Sigmoid colon (tissue), 4 donors: ENCODE results near the gene MLC1.

ENCODE experiments used
- CTCF ChIP-seq, 4 experiments: fragments of 450-650 bp in 3 of 4; fragments of 200-600 bp in 1 of 4; IDR thresholded peaks; one replicate each; pipeline ENCODE4 v1.5.1; 2016 to 2019; ENCODE audit warnings: antibody characterized with exemption in 4 of 4, mild to moderate bottlenecking in 3 of 4, moderate library complexity in 2 of 4
- POLR2A ChIP-seq, 2 donors: fragments of 450-650 bp; IDR thresholded peaks; one replicate each; pipeline ENCODE4 v1.6.1; 2016; ENCODE audit warnings: antibody characterized with exemption in 2 of 2, mild to moderate bottlenecking in 2 of 2, moderate library complexity in 2 of 2
- POLR2AphosphoS5 ChIP-seq, 4 donors: sonication (generic); formaldehyde crosslinking; IDR thresholded peaks; one replicate each; pipeline ENCODE4 v1.6.1; 2017; ENCODE audit warnings: antibody characterized with exemption in 4 of 4

GRCh38 chr22:50018608-50019285 lies 66.5 kb downstream of the MLC1 start:
- TF ChIP-seq CTCF (IDR thresholded peaks at IDR 0.05) = no peak
- no peak for TF ChIP-seq POLR2A (IDR thresholded peaks at IDR 0.05)
- TF ChIP-seq POLR2AphosphoS5 (IDR thresholded peaks at IDR 0.05) = no peak
